A549 (cell line): ENCODE data around the gene SETBP1.

Source experiments
- JUN ChIP-seq, 2 experiments: fragments of >200 bp; sonication (Bioruptor Twin); formaldehyde crosslinking; IDR thresholded peaks; 2 replicates in 1 of 2; 3 replicates in 1 of 2; pipeline ENCODE4 v1.6.1; 2016 to 2017
- PHF8 ChIP-seq: fragments of 200-600 bp; sonication (generic); IDR thresholded peaks from 2 replicates; pipeline ENCODE4 v1.6.1; 2016; ENCODE audit warnings: low read depth, mild to moderate bottlenecking, antibody characterized with exemption, moderate library complexity, borderline replicate concordance
- POLR2A ChIP-seq: IDR thresholded peaks from 2 replicates; pipeline ENCODE4 v1.6.1; 2012; ENCODE audit warnings: mild to moderate bottlenecking, low read length
- RCOR1 ChIP-seq: fragments of 150-350 bp; IDR thresholded peaks from 2 replicates; pipeline ENCODE4 v1.6.1; 2014; ENCODE audit warnings: antibody characterized with exemption, low read length, low read depth
- RFX5 ChIP-seq: fragments of 450-650 bp; IDR thresholded peaks from 2 replicates; pipeline ENCODE4 v1.7.1; 2014; ENCODE audit warnings: antibody characterized with exemption, mild to moderate bottlenecking, moderate library complexity
- SMC3 ChIP-seq: fragments of >200 bp; sonication (Bioruptor Twin); formaldehyde crosslinking; IDR thresholded peaks from 3 replicates; pipeline ENCODE4 v1.6.1; 2018; ENCODE audit warnings: inconsistent platforms
- TF ChIP-seq, protein P1 (sequence below): fragments of >200 bp; sonication (Bioruptor Twin); formaldehyde crosslinking; IDR thresholded peaks from 3 replicates; pipeline ENCODE4 v1.5.1; 2016
- TF ChIP-seq, protein P2 (sequence below): IDR thresholded peaks from 2 replicates; pipeline ENCODE4 v1.6.1; 2012

DNA sequence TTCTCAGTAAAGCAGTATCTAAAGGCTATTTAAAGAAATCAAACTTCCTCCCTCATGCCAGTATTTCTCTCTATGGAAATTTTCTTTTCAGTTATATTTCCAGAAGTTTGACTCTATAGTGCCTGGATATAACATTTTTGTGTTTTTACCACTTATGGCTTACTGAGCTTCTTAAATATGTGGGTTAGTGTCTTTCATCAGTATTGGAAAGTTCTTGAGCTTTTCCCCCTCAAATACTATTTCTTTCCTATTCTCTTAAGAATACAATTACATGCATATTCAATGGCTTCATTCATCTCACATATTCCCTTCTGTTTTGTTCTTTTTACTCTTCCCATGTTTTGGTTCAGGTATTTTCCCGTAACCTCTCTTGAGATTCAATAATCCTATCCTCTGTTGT is 432.0 kb downstream of the SETBP1 start:
- TF ChIP-seq, protein P1, sequence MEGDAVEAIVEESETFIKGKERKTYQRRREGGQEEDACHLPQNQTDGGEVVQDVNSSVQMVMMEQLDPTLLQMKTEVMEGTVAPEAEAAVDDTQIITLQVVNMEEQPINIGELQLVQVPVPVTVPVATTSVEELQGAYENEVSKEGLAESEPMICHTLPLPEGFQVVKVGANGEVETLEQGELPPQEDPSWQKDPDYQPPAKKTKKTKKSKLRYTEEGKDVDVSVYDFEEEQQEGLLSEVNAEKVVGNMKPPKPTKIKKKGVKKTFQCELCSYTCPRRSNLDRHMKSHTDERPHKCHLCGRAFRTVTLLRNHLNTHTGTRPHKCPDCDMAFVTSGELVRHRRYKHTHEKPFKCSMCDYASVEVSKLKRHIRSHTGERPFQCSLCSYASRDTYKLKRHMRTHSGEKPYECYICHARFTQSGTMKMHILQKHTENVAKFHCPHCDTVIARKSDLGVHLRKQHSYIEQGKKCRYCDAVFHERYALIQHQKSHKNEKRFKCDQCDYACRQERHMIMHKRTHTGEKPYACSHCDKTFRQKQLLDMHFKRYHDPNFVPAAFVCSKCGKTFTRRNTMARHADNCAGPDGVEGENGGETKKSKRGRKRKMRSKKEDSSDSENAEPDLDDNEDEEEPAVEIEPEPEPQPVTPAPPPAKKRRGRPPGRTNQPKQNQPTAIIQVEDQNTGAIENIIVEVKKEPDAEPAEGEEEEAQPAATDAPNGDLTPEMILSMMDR, result no peak
- TF ChIP-seq, protein P2, sequence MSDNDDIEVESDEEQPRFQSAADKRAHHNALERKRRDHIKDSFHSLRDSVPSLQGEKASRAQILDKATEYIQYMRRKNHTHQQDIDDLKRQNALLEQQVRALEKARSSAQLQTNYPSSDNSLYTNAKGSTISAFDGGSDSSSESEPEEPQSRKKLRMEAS, result no peak
- TF ChIP-seq PHF8, result no peak
- no peak for TF ChIP-seq SMC3
- TF ChIP-seq POLR2A, result no peak
- TF ChIP-seq JUN (IDR thresholded peaks at IDR 0.05), result no peak
- TF ChIP-seq RFX5, result no peak
- TF ChIP-seq RCOR1, result no peak
